Tibial nerve (tissue), 4 donors: ENCODE results near the gene AP3D1. TPM values are rescaled to one million over a fixed set of nuclear protein-coding genes. Genes with fewer than 3 reads are reported as not detected.

Experiments
- DNase-seq, 2 donors: peaks; one replicate each; pipeline ENCODE4 v3.0.0-alpha.2; 2019; ENCODE audit warnings: low spot score in 2 of 2
- H3K27ac ChIP-seq, 4 donors: fragments of 200-600 bp; sonication (generic) in 3 of 4; one replicate each; pipeline ENCODE4 v1.5.1; 2017 to 2019; ENCODE audit warnings: mild to moderate bottlenecking in 1 of 4
- H3K27me3 ChIP-seq, 2 donors: fragments of 200-600 bp; sonication (generic) in 1 of 2; one replicate each; pipeline versions ENCODE4 v1.5.1 to v1.6.0; 2017 to 2019
- H3K36me3 ChIP-seq, 3 donors: fragments of 200-600 bp; sonication (generic); one replicate each; pipeline ENCODE4 v1.5.1; 2018 to 2019
- H3K4me1 ChIP-seq, 4 donors: fragments of 200-600 bp; sonication (generic) in 3 of 4; one replicate each; pipeline ENCODE4 v1.5.1; 2017 to 2019
- H3K4me3 ChIP-seq, 4 donors: fragments of 200-600 bp; sonication (generic) in 3 of 4; one replicate each; pipeline ENCODE4 v1.5.1; 2017 to 2019; ENCODE audit warnings: mild to moderate bottlenecking in 1 of 4, moderate library complexity in 1 of 4
- H3K9me3 ChIP-seq, 4 donors: fragments of 200-600 bp; sonication (generic) in 3 of 4; one replicate each; pipeline ENCODE4 v1.5.1; 2017 to 2019
- EP300 ChIP-seq, 2 donors: sonication (generic); formaldehyde crosslinking; IDR thresholded peaks; one replicate each; pipeline ENCODE4 v1.6.1; 2017; ENCODE audit warnings: antibody characterized with exemption in 2 of 2, mild to moderate bottlenecking in 1 of 2
- POLR2A ChIP-seq, 2 donors: fragments of 450-650 bp; IDR thresholded peaks; one replicate each; pipeline ENCODE4 v1.6.1; 2017; ENCODE audit warnings: antibody characterized with exemption in 2 of 2, mild to moderate bottlenecking in 2 of 2, moderate library complexity in 2 of 2
- WGBS, 2 donors: methylation state at CpG; one replicate each; pipeline ENCODE4 v1.1.5; 2018; 5-methylcytosine and 5-hydroxymethylcytosine counted together
- total RNA-seq, 4 donors: library from RNA; depleted of rRNA; stranded (reverse); fragments of >200 nt; gene quantifications; one replicate each; pipeline ENCODE4 v1.1.0, GENCODE V29; 2016
- TF ChIP-seq, protein P1 (sequence below), 5 experiments: fragments of 200-600 bp in 3 of 5; fragments of 450-650 bp in 2 of 5; sonication (generic) in 3 of 5; IDR thresholded peaks; one replicate each; pipeline ENCODE4 v1.5.1; 2016 to 2019; ENCODE audit warnings: antibody characterized with exemption in 5 of 5, mild to moderate bottlenecking in 3 of 5, moderate library complexity in 2 of 5

The AP3D1 gene
- total RNA-seq, 4 donors from 2014 or later = 75.2 to 127 (median 83.3) TPM

DNA sequence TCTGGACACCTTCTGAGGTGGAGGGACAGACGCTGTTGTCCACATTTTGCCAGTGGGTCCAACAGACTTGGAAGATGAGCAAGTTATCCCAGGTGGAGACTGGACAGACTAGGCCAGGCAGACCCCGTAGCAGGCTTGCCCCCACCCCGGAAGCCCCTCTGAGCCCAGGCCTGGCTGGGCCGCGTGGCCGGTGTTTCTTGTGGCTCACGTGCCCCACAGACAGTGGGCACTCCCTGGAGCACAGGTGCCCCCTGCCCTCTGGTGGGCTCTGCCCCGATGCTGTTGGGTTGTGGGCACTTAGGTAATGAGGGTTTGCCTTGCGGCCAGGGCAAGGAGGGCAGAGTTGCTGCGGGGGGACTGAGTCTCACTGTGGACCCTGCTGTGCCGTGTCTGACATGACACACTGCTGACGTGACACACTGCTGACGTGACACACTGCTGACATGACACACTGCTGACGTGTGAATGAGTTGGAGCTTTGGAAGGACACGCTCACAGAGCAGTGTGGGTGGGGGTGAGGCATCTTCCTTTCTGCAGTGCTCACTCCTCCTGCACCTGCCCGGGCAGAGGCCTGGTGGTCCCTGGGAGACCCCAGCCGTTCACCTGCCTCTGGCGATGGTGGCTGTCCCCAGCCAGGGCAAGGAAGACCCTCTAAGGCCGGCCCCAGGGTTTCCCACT, 37.5 kb upstream of the AP3D1 start:
- peaks cover 0 to 65% (median 30%) of the 10 kb centered on the region in 4 donors for H3K4me1 ChIP-seq
- H3K9me3 ChIP-seq = no peaks in the 10 kb centered on the region
- H3K27ac ChIP-seq = peak overlapping the region in 2 of 4 donors; percentile 13 to 85
- WGBS, 2 donors = 80 to 94% methylated on average over 11 to 15 of the region's 19 CpGs
- H3K4me3 ChIP-seq = no peak overlapping the region
- H3K36me3 ChIP-seq = peaks cover 0 to 58% (median 5%) of the 10 kb centered on the region in 3 donors
- H3K27me3 ChIP-seq = no peaks in the 10 kb centered on the region
- no peak for DNase-seq
- TF ChIP-seq, protein P1, sequence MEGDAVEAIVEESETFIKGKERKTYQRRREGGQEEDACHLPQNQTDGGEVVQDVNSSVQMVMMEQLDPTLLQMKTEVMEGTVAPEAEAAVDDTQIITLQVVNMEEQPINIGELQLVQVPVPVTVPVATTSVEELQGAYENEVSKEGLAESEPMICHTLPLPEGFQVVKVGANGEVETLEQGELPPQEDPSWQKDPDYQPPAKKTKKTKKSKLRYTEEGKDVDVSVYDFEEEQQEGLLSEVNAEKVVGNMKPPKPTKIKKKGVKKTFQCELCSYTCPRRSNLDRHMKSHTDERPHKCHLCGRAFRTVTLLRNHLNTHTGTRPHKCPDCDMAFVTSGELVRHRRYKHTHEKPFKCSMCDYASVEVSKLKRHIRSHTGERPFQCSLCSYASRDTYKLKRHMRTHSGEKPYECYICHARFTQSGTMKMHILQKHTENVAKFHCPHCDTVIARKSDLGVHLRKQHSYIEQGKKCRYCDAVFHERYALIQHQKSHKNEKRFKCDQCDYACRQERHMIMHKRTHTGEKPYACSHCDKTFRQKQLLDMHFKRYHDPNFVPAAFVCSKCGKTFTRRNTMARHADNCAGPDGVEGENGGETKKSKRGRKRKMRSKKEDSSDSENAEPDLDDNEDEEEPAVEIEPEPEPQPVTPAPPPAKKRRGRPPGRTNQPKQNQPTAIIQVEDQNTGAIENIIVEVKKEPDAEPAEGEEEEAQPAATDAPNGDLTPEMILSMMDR (IDR thresholded peaks at IDR 0.05) = no peak
- TF ChIP-seq EP300 (IDR thresholded peaks at IDR 0.05) = no peak
- TF ChIP-seq POLR2A (IDR thresholded peaks at IDR 0.05) = no peak

DNA sequence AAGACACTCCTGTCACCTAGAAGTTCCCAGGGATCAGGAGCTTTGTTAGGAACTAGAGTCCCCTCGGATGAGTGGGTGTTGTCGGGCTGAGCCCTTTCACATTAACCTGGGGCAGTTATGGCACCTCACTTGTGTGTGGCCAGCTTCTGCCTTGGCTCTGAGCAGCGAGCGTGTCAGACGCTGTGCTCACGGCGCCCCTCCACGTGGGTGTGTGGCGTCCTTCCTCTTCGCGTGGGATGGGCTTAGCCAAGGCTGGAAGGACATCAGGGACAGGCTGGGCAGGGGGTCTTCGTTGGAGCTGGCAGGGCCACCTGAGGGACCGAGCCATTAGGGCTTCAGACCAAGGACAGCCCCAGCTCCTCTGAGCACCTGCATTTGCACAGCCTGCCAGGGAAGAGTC, 35.8 kb upstream of the AP3D1 start:
- peak overlapping the region in 3 of 4 donors; percentile 62 to 85 (median 83) for H3K27ac ChIP-seq
- 71 to 74% methylated on average over 7 to 12 of the region's 13 CpGs for WGBS, 2 donors
- no peaks in the 10 kb centered on the region for H3K27me3 ChIP-seq
- peaks cover 0 to 50% (median 5%) of the 10 kb centered on the region in 3 donors for H3K36me3 ChIP-seq
- H3K4me3 ChIP-seq = no peak overlapping the region
- TF ChIP-seq, protein P1 (IDR thresholded peaks at IDR 0.05) = no peak
- TF ChIP-seq EP300 (IDR thresholded peaks at IDR 0.05) = no peak
- TF ChIP-seq POLR2A (IDR thresholded peaks at IDR 0.05) = no peak
- no peak for DNase-seq
- peaks cover 0 to 78% (median 30%) of the 10 kb centered on the region in 4 donors for H3K4me1 ChIP-seq
- H3K9me3 ChIP-seq = no peaks in the 10 kb centered on the region

GRCh38 chr19:2186071-2186846, 34.9 kb upstream of the AP3D1 start:
- H3K4me3 ChIP-seq = peak overlapping the region in 1 of 4 donors; percentile 22

GRCh38 chr19:2185734-2186070, 34.3 kb upstream of the AP3D1 start:
- Histone ChIP-seq H3K27me3 (no peaks in the 10 kb centered on the region), H3K4me3 (peak overlapping the region in 1 of 4 donors; percentile 3), H3K4me1 (peaks cover 0 to 91% (median 37%) of the 10 kb centered on the region in 4 donors), H3K27ac (peak overlapping the region; percentile 5 to 85 (median 72)), H3K36me3 (peaks cover 0 to 36% (median 0%) of the 10 kb centered on the region in 3 donors), H3K9me3 (no peaks in the 10 kb centered on the region)
- WGBS, 2 donors = 30 to 47% methylated on average over 11 of the region's 11 CpGs
- DNase-seq = no peak
- TF ChIP-seq POLR2A (IDR thresholded peaks at IDR 0.05) = no peak
- no peak for TF ChIP-seq EP300 (IDR thresholded peaks at IDR 0.05)
- TF ChIP-seq, protein P1 (IDR thresholded peaks at IDR 0.05) = no peak

More at GRCh38 chr19:2186071-2186846, 34.9 kb upstream of the AP3D1 start:
- 30 to 43% methylated on average over 23 to 28 of the region's 28 CpGs for WGBS, 2 donors
- Histone ChIP-seq H3K36me3 (peaks cover 0 to 41% (median 3%) of the 10 kb centered on the region in 3 donors), H3K4me1 (peaks cover 0 to 87% (median 35%) of the 10 kb centered on the region in 4 donors), H3K9me3 (no peaks in the 10 kb centered on the region), H3K27me3 (no peaks in the 10 kb centered on the region), H3K27ac (peak overlapping the region; percentile 30 to 85 (median 72))
- DNase-seq = peak; percentile 71 to 78
- peak in 1 of 2 donors; percentile 89 for TF ChIP-seq EP300 (IDR thresholded peaks at IDR 0.05)
- TF ChIP-seq, protein P1 (IDR thresholded peaks at IDR 0.05) = no peak
